Panc1 (cell line): ENCODE results near the gene PCDHGB2.

Experiments
- CTCF ChIP-seq: fragments of 450-650 bp; IDR thresholded peaks from 2 replicates; pipeline ENCODE4 v1.5.1; 2017; ENCODE audit warnings: mild to moderate bottlenecking
- POLR2AphosphoS5 ChIP-seq: IDR thresholded peaks from 2 replicates; pipeline ENCODE4 v1.6.1; 2012; ENCODE audit warnings: mild to moderate bottlenecking, low read depth, low read length, moderate library complexity
- REST ChIP-seq, 2 experiments: IDR thresholded peaks; 2 replicates each; pipeline ENCODE4 v1.6.1; 2011 to 2012; ENCODE audit warnings: low read depth in 2 of 2, control low read depth in 1 of 2, low read length in 1 of 2, mild to moderate bottlenecking in 1 of 2, moderate library complexity in 1 of 2; ENCODE audit not compliant: insufficient read depth in 1 of 2
- SIN3A ChIP-seq: IDR thresholded peaks from 2 replicates; pipeline ENCODE4 v1.6.1; 2012; ENCODE audit warnings: low read depth, mild to moderate bottlenecking, low read length, moderate library complexity, borderline replicate concordance; ENCODE audit not compliant: insufficient read depth
- TCF7L2 ChIP-seq: IDR thresholded peaks from 2 replicates; pipeline ENCODE4 v1.6.1; 2011; ENCODE audit warnings: mild to moderate bottlenecking, low read depth, low read length, inconsistent platforms

GRCh38 chr5:141411575-141411974 is 51.8 kb downstream of the PCDHGB2 start:
- no peak for TF ChIP-seq CTCF
- TF ChIP-seq REST (IDR thresholded peaks at IDR 0.05; ENCODE audit: insufficient read depth in 1 of 2, low read depth in 2 of 2, low read length in 1 of 2): no peak
- no peak for TF ChIP-seq POLR2AphosphoS5
- TF ChIP-seq SIN3A: no peak
- TF ChIP-seq TCF7L2: no peak
